IMR-90 (cell line): ENCODE data around the gene FRMD4B. TPM values are rescaled to one million over a fixed set of nuclear protein-coding genes. Genes with fewer than 3 reads are reported as not detected.

Experiments used
- ATAC-seq: fragments of 200-7000 bp; cut with Tn5 transposase; 2 replicates; pipeline ENCODE4 v1.9.1; 2020; ENCODE audit warnings: low read depth, mild to moderate bottlenecking, moderate library complexity
- BruUV-seq: library from RNA; stranded (reverse); fragments of 400-500 nt; replicated peaks from 2 replicates; lab custom pipeline; 2021; lab: Mats Ljungman, UMichigan
- CTCF ChIA-PET: fragments of 300-600 bp; formaldehyde crosslinking; extraction: SDS; loops from one replicate; lab custom pipeline; 2021; ENCODE audit warnings: antibody characterized with exemption; lab: Yijun Ruan, JAX
- POLR2A ChIA-PET: fragments of 300-600 bp; sonication (Branson Sonifier 250); formaldehyde crosslinking; loops from one replicate; lab custom pipeline; 2022; ENCODE audit warnings: antibody characterized with exemption; ENCODE audit not compliant: unreplicated experiment; lab: Charles Lee
- DNase-seq: peaks from one replicate; pipeline ENCODE4 v3.0.0; 2013
- H2AFZ ChIP-seq: replicated peaks from 2 replicates; pipeline ENCODE3; 2013; ENCODE audit warnings: low read length, mild to moderate bottlenecking; ENCODE audit not compliant: poor library complexity
- H2AK5ac ChIP-seq: 2 replicates; pipeline ENCODE4 v1.6.1; 2013; ENCODE audit warnings: low read depth, low read length, inconsistent platforms
- H2AK9ac ChIP-seq: replicated peaks from 2 replicates; pipeline ENCODE3; 2013; ENCODE audit warnings: mild to moderate bottlenecking, low read depth, low read length, moderate library complexity; ENCODE audit not compliant: poor library complexity
- H2BK120ac ChIP-seq: 2 replicates; pipeline ENCODE4 v1.6.1; 2013; ENCODE audit warnings: low read depth, low read length, inconsistent platforms
- H2BK15ac ChIP-seq: 3 replicates; pipeline ENCODE4 v1.6.1; 2013; ENCODE audit warnings: low read depth, low read length, inconsistent platforms
- H2BK20ac ChIP-seq: 2 replicates; pipeline ENCODE4 v1.6.1; 2013; ENCODE audit warnings: low read depth, mild to moderate bottlenecking, inconsistent platforms, low read length, moderate library complexity
- H2BK5ac ChIP-seq: 2 replicates; pipeline ENCODE4 v1.6.1; 2013; ENCODE audit warnings: mild to moderate bottlenecking, low read depth, low read length, inconsistent platforms; ENCODE audit not compliant: poor library complexity, severe bottlenecking
- H3K14ac ChIP-seq: replicated peaks from 2 replicates; pipeline ENCODE4 v1.6.1; 2013; ENCODE audit warnings: low read depth, low read length, inconsistent platforms
- H3K18ac ChIP-seq: 2 replicates; pipeline ENCODE4 v1.6.1; 2013; ENCODE audit warnings: low read depth, low read length, control low read depth
- H3K23ac ChIP-seq: 2 replicates; pipeline ENCODE4 v1.6.1; 2013; ENCODE audit warnings: low read depth, low read length, inconsistent platforms
- H3K27ac ChIP-seq: 2 replicates; pipeline ENCODE4 v1.5.1; 2013; ENCODE audit warnings: mild to moderate bottlenecking, control low read depth, low read length; ENCODE audit not compliant: insufficient read depth
- H3K27me3 ChIP-seq: 2 replicates; pipeline ENCODE4 v1.6.1; 2013; ENCODE audit warnings: low read length; ENCODE audit not compliant: control insufficient read depth, insufficient read depth
- H3K36me3 ChIP-seq: 2 replicates; pipeline ENCODE4 v1.6.1; 2013; ENCODE audit warnings: low read length, mixed read lengths; ENCODE audit not compliant: control insufficient read depth, insufficient read depth
- H3K4ac ChIP-seq: 2 replicates; pipeline ENCODE4 v1.6.1; 2013; ENCODE audit warnings: low read depth, low read length, inconsistent platforms
- H3K4me1 ChIP-seq: 2 replicates; pipeline ENCODE4 v1.6.1; 2013; ENCODE audit warnings: low read length, mixed read lengths; ENCODE audit not compliant: control insufficient read depth, insufficient read depth
- H3K4me2 ChIP-seq: 2 replicates; pipeline ENCODE4 v1.6.1; 2013; ENCODE audit warnings: low read depth, mild to moderate bottlenecking, control low read depth, low read length, moderate library complexity
- H3K4me3 ChIP-seq: 2 replicates; pipeline ENCODE4 v1.5.1; 2013; ENCODE audit warnings: low read depth, mild to moderate bottlenecking, control low read depth, low read length, moderate library complexity; ENCODE audit not compliant: insufficient read depth
- H3K56ac ChIP-seq: 2 replicates; pipeline ENCODE4 v1.6.1; 2013; ENCODE audit warnings: low read length, inconsistent platforms; ENCODE audit not compliant: insufficient read depth; ENCODE audit errors: extremely low read depth
- H3K79me1 ChIP-seq, 2 experiments: 2 replicates each; pipeline ENCODE4 v1.6.1; 2013; ENCODE audit warnings: low read length in 2 of 2, inconsistent platforms in 1 of 2, low read depth in 1 of 2
- H3K9ac ChIP-seq: 2 replicates; pipeline ENCODE4 v1.6.1; 2013; ENCODE audit warnings: low read depth, low read length, control low read depth
- H3K9me1 ChIP-seq: 2 replicates; pipeline ENCODE4 v1.6.1; 2013; ENCODE audit warnings: low read length, inconsistent platforms; ENCODE audit not compliant: insufficient read depth
- H3K9me3 ChIP-seq: 2 replicates; pipeline ENCODE4 v1.6.1; 2013; ENCODE audit warnings: low read length; ENCODE audit not compliant: control insufficient read depth, insufficient read depth
- H4K20me1 ChIP-seq: 2 replicates; pipeline ENCODE4 v1.6.1; 2013; ENCODE audit warnings: low read length, inconsistent platforms; ENCODE audit not compliant: insufficient read depth
- H4K5ac ChIP-seq: 2 replicates; pipeline ENCODE4 v1.6.1; 2013; ENCODE audit warnings: mild to moderate bottlenecking, low read depth, low read length, control low read depth
- H4K8ac ChIP-seq, 2 experiments: 2 replicates each; pipeline ENCODE4 v1.6.1; 2013; ENCODE audit warnings: low read depth in 2 of 2, low read length in 2 of 2, control low read depth in 1 of 2, inconsistent platforms in 1 of 2
- H4K91ac ChIP-seq: 2 replicates; pipeline ENCODE4 v1.6.1; 2013; ENCODE audit warnings: low read depth, low read length, inconsistent platforms; ENCODE audit not compliant: insufficient read depth
- BHLHE40 ChIP-seq: fragments of 150-350 bp; IDR thresholded peaks from 2 replicates; pipeline ENCODE4 v1.6.1; 2016; ENCODE audit warnings: mild to moderate bottlenecking, low read depth, low read length
- CEBPB ChIP-seq: IDR thresholded peaks from 2 replicates; pipeline ENCODE4 v1.6.1; 2012; ENCODE audit warnings: low read depth, low read length, improper control_type of control experiment
- CHD1 ChIP-seq: IDR thresholded peaks from 2 replicates; pipeline ENCODE4 v1.6.1; 2012; ENCODE audit warnings: low read depth, low read length, improper control_type of control experiment
- FOS ChIP-seq: fragments of 150-350 bp; IDR thresholded peaks from 2 replicates; pipeline ENCODE4 v1.6.1; 2016; ENCODE audit warnings: low read depth, low read length
- MAFK ChIP-seq: IDR thresholded peaks from 2 replicates; pipeline ENCODE4 v1.6.1; 2012; ENCODE audit warnings: low read depth, low read length, improper control_type of control experiment
- MXI1 ChIP-seq: IDR thresholded peaks from 2 replicates; pipeline ENCODE4 v1.6.1; 2012; ENCODE audit warnings: low read depth, mild to moderate bottlenecking, low read length, moderate library complexity, borderline replicate concordance
- POLR2A ChIP-seq: IDR thresholded peaks from 2 replicates; pipeline ENCODE4 v1.6.1; 2012; ENCODE audit warnings: mild to moderate bottlenecking, low read depth, low read length
- RCOR1 ChIP-seq: IDR thresholded peaks from 2 replicates; pipeline ENCODE4 v1.6.1; 2012; ENCODE audit warnings: mild to moderate bottlenecking, low read length, improper control_type of control experiment; ENCODE audit not compliant: insufficient replicate concordance
- RFX5 ChIP-seq: IDR thresholded peaks from 2 replicates; pipeline ENCODE4 v1.8.0; 2012; ENCODE audit warnings: low read depth, mild to moderate bottlenecking, low read length, moderate library complexity
- USF2 ChIP-seq: fragments of 150-350 bp; IDR thresholded peaks from 2 replicates; pipeline ENCODE4 v1.6.1; 2017; ENCODE audit warnings: mild to moderate bottlenecking, antibody characterized with exemption, low read length, low read depth
- WGBS, 2 experiments: methylation state at CpG; one replicate each; pipeline versions ENCODE4 v1.1.5 to v1.1.7; 2013; ENCODE audit warnings: missing lambda C conversion rate in 2 of 2; ENCODE audit not compliant: insufficient read length in 1 of 2; ENCODE audit errors: extremely low coverage in 2 of 2; 5-methylcytosine and 5-hydroxymethylcytosine counted together
- dilution Hi-C: fragments of 300-500 bp; cut with HindIII; formaldehyde crosslinking; loops from one replicate; pipeline ENCODE4 v1.14.3; 2018; ENCODE audit warnings: low sequenced_read_pairs; ENCODE audit not compliant: unreplicated experiment
- in situ Hi-C: fragments of 300-500 bp; cut with MboI; formaldehyde crosslinking; loops from 3 replicates; pipeline ENCODE4 v1.14.3; 2019; ENCODE audit warnings: low sequenced_read_pairs, inconsistent platforms, mixed read lengths
- intact Hi-C: fragments of 100-400 bp; cut with micrococcal nuclease; formaldehyde crosslinking; loops from 2 replicates; pipeline ENCODE4 v1.10.0; 2022
- polyA plus RNA-seq, 3 experiments: library from polyadenylated mRNA; depleted of rRNA; stranded (reverse); fragments of >200 nt; gene quantifications; 2 replicates each; pipeline ENCODE4 v1.2.3, GENCODE V29; 2012; ENCODE audit warnings: low replicate concordance in 1 of 3
- total RNA-seq: library from RNA; depleted of rRNA; stranded (reverse); fragments of >200 nt; gene quantifications from 2 replicates; pipeline ENCODE4 v1.2.3, GENCODE V29; 2012

The FRMD4B gene
- total and polyA plus RNA-seq, 2 of the 4 experiments (the other 2 are of a cell fraction), result 0.14 to 0.36 TPM

GRCh38 chr3:69391554-69391953 is 5.7 kb upstream of the FRMD4B start:
- no peak overlapping the region for H2AFZ ChIP-seq
- H2AK9ac ChIP-seq, result no peak overlapping the region
- H2BK20ac ChIP-seq, result no peak overlapping the region
- H3K9ac ChIP-seq, result no peak overlapping the region
- no peak for DNase-seq
- no peaks in the 10 kb centered on the region for H3K79me1 ChIP-seq
- ATAC-seq, result no peak
- no peak overlapping the region for H2BK120ac ChIP-seq
- H3K4me3 ChIP-seq, result no peak overlapping the region
- no peaks in the 10 kb centered on the region for H3K9me1 ChIP-seq
- H3K27ac ChIP-seq, result no peak overlapping the region
- no peak overlapping the region for H3K4ac ChIP-seq
- H3K56ac ChIP-seq, result no peak overlapping the region
- no peak overlapping the region for H3K23ac ChIP-seq
- H3K27me3 ChIP-seq, result peaks cover 2% of the 10 kb centered on the region
- H3K36me3 ChIP-seq, result no peaks in the 10 kb centered on the region
- dilution Hi-C loops, result no loop called here
- TF ChIP-seq CEBPB (no peak), BHLHE40 (no peak), FOS (no peak), CHD1 (no peak), RFX5 (no peak), MXI1 (no peak), POLR2A (no peak), MAFK (no peak), RCOR1 (no peak), USF2 (no peak)
- no peak overlapping the region for H4K91ac ChIP-seq
- no TSS peak for BruUV-seq
- H4K20me1 ChIP-seq, result no peaks in the 10 kb centered on the region
- POLR2A ChIA-PET, result no interaction called here
- no peak overlapping the region for H3K14ac ChIP-seq
- H4K8ac ChIP-seq, result no peak overlapping the region
- H3K9me3 ChIP-seq, result no peaks in the 10 kb centered on the region
- no CpG with 5 or more reads among the region's 1 CpG for WGBS, 2 experiments
- H3K4me2 ChIP-seq, result no peak overlapping the region
- in situ Hi-C loops, result no loop called here
- H4K5ac ChIP-seq, result no peak overlapping the region
- CTCF ChIA-PET, result no interaction called here
- intact Hi-C loops, result no loop called here
- H3K4me1 ChIP-seq, result no peaks in the 10 kb centered on the region
- H3K18ac ChIP-seq, result no peak overlapping the region
- H2BK5ac ChIP-seq, result no peak overlapping the region
- no peak overlapping the region for H2BK15ac ChIP-seq
- no peak overlapping the region for H2AK5ac ChIP-seq
